Raji (cell line): Measurements from ENCODE around the gene CLVS2.

Source experiments
- POLR2A ChIP-seq: IDR thresholded peaks from 2 replicates; pipeline ENCODE4 v1.6.1; 2011; ENCODE audit warnings: low read depth, low read length, control low read depth; ENCODE audit not compliant: insufficient read depth

Gene CLVS2, protein sequence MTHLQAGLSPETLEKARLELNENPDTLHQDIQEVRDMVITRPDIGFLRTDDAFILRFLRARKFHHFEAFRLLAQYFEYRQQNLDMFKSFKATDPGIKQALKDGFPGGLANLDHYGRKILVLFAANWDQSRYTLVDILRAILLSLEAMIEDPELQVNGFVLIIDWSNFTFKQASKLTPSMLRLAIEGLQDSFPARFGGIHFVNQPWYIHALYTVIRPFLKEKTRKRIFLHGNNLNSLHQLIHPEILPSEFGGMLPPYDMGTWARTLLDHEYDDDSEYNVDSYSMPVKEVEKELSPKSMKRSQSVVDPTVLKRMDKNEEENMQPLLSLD

DNA sequence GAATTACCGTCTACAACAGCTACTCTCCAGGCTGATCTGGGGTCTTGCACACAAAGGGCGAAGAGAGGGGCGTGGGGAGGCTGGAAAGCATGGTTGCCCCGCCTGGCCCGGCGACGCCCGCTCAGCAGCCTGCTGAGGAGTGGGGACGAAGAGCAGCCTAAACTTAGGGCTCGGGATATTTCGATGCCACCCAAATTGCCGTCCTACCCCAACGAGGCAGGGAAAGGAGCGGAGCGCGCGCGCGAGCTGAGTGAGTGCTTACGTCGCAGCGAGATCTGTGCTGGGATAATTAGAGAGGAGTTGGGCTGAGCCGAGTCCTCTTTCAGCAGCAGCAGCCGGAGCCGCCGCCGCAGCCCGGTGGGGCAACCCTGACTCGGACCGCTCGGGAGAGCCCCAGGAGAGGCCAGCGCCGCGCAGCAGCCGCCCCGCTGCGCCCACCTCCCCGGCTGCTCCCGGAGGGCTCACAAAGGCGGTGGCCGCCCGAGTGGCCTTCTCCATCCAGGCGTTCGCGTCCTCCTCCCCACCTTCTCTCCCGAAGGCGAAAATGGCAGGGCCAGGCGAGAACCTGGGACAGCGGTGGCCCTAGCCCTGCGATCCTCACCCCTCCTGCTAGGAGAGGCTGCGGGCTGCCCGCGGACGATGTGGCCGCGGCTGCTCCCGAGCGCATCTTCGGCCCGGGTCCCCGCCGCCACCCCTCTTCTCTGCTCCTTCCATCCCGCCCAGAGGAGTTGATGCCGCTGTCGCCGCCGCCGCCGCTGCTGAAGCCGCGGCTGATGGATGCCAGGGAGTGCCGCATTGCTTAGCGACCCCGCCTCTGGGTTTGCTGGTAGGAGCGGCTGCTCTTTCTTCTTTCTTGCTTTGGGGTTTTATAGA lies at the start of gene CLVS2:
Gene CLVS2 (plus strand): TSS at position 315 of the 873 bp plus-strand sequence. CDS start 1,543 bp downstream, outside the sequence.
- TF ChIP-seq POLR2A = no peak

DNA sequence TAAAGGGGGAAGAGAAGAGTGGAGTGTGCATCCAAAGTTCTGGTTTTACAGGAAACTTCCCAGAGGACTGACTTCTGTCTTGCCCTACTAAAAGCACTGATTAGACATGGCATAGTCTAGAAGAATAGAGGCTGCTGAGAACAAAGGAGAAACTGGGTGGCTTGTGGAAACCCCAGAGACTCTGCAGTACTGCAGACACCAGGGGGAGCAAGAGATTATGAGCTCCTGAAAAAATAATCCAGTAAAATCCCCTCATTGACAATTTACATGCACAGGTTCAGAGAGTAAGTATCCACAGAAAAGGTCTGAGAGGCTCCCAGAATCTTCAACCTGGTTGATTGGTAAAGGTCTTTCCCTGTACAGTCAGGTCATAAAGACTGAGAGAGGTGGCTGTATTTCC lies 48.7 kb upstream of the CLVS2 start:
- no peak for TF ChIP-seq POLR2A

DNA sequence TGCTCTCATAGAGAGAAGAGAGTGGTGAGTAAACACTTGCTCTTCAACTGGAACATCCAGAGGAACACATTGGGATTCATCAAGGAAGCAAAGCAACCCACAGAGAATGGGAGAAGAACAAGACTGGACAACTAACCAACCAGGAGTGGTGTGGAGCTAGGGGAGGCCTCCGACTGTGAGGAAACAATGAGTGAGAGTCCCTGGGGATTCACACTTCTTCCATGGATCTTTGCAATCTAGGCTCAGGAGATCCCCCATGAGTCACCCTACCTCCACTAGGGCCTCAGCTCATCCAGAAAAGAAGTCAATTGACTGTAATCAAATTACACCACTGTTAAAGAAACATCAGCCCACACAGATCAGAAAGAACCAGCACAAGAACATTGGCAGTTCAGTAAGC lies 42.3 kb upstream of the CLVS2 start:
- no peak for TF ChIP-seq POLR2A

DNA sequence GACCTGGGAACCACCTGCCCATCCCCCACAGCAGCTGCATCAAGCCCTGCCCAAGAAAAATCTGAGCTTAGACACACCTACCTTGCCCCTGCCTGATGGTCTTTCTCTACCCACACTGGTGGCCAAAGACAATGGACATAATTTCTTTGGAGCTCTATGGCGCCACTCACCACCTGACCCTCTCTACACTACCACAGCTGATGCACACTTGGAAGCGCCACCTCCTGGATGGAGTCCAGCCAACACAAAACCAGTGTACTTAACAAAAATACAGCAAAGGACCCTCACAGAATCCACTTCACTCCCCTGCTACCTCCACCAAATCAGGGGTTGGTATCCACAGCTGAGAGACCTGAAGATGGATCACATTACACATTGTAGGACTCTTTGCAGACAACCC lies 39.7 kb upstream of the CLVS2 start:
- no peak for TF ChIP-seq POLR2A

DNA sequence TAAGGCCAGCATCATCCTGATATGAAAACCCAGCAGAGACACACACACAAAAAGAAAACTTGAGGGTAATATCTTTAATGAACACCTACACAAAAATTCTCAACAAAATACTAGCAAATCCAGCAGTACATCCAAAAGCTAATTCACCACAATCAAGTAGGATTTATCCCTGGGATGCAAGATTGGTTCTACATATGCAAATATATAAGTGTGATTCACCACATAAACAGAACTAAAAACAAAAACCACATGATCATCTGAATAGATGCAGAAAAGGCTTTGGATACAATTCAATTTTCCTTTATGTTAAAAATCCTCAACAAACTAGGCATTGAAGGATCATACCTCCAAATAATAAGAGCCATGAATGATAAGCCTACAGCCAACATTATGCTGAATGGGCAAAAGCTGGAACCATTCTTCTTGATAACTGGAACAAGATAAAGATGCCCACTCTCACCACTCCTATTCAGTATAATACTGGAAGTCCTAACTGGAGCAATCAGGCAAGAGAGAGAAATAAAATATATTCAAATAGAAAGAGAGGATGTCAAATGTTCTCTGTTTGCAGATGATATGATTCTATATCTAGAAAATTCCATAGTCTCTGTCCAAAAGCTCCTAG lies 33.9 kb upstream of the CLVS2 start:
- TF ChIP-seq POLR2A = no peak

DNA sequence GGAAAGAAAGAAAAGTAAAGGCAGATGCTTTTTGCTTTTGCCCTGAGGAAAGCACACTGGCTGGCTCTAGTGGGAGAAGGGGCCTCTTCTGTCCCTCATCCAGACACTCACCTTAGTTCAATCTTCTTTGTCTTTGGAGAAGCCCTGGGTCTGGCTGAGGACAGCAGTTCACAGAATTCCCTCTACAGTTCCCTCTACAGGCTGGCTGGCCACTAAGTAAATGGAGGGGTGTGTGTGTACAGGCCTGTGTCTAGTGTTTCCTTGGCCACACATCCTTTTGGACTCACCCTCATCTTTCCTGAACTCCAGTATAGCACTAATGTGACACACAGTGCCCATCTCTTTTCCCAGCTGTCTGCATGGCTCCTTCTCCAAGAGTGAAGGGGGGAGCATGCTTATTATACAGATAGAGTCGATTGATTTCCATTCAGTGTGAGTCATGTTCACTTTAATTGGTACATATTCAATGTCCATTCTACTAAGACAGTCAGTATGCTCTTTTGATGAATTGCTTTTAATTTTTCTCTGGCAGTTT lies 26.0 kb upstream of the CLVS2 start:
- no peak for TF ChIP-seq POLR2A

DNA sequence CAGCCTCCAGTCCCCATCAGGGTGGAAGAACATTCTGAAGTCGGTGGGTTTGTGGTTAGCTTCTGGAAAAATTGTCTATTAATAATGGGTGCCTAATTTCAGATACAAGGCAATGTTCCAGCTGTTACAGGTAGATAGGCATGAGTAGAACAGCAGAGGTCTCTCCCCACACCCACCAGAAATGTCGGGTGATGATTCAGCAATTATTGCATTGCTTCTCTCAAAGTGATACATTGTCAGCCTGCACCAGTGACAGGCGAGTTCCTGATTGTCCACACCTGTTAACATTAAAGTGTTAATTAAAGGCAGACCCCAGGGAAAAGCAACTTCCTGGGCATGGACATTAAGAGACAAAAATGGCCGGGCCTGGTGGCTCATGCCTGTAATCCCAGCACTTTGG lies 18.9 kb upstream of the CLVS2 start:
- no peak for TF ChIP-seq POLR2A

DNA sequence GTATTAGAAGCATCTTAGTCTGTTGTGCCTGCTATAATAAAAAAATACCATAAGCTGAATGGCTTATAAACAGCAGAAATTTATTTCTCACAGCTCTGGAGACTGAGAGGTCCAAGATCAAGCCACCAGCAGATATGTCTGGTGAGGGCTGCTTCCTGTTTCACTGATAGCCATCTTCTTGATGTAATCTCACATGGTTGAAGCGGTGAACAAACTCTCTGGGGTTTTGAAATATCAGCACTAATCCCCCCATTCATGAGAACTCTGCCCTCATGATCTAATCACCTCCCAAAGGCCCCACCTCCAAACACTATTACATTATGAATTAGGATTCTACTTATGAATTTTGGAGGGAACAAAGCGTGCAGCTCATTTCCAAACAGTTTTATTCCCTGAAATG lies 11.6 kb upstream of the CLVS2 start:
- TF ChIP-seq POLR2A = no peak

DNA sequence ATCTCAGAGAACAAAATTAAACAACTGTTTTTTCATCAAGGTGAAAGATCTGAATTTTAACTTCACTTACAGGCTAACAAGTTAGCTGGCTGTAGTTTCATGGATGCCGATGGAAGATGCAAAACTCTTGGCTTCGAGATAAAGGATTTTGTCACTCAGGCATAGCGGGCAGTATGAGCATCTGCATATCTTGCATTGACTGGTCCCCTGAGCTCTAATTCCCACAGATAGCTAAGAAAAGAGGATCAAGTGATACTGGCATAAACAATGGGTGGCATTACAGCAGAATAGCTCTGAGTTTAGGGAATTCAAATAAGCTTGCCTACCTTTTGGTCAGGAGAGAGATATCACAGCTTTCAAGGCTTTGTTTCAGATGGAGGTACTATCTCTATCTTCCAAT lies 1.8 kb upstream of the CLVS2 start:
- TF ChIP-seq POLR2A = no peak

DNA sequence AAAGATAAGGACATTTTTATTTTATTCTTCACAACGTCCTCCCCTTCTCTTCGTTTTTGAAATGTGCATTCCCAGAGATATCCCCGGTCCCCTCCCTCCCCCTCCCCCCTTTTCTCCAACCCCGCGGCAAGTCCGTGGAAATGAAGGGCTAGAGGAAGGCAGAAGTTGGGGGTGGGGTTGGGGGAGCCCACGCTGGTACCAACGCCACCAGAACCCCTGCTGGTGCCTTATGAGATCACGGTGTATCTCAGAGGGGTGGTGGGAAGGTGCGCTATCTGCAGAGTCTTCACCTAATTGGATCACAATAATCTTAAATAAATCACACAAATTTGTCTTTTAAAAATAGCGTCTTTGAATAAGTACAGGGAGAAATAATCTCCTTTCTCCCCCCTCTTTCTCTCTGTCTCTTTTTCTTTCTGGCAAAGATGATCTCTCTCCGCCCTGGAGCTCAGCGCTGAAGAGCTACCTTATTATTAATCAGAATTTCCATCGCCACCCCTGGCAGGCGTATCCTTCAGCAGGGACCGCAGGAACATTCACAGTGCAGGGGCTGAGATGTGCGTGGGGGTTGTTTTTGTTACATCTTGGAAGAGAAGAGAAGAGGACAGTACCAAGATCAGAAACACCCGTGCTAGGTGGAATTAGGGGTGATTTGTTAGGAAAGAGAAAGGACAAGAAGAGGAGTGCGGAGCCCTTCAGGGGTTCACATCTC lies 915 bp downstream of the CLVS2 start:
- TF ChIP-seq POLR2A = no peak

DNA sequence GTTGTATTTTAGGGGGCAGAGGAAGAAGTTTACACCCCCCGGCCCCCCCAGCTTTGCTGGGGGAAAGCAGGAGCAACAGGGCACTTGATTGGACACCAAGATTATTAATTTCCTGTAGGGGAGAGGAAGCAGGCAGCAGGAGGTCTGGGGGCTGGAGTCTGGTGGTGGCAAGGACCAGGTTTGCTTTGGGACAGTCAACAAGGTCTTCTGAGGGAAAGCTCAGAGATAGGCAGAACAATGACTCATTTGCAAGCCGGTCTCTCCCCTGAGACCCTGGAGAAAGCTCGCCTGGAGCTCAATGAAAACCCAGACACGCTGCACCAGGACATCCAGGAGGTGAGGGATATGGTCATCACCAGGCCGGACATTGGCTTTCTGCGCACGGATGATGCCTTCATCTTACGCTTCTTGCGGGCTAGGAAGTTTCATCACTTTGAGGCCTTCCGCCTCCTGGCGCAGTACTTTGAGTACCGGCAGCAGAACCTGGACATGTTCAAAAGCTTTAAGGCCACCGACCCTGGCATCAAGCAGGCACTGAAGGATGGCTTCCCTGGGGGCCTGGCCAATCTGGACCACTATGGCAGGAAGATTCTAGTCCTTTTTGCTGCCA lies 1.6 kb downstream of the CLVS2 start:
- TF ChIP-seq POLR2A = no peak

DNA sequence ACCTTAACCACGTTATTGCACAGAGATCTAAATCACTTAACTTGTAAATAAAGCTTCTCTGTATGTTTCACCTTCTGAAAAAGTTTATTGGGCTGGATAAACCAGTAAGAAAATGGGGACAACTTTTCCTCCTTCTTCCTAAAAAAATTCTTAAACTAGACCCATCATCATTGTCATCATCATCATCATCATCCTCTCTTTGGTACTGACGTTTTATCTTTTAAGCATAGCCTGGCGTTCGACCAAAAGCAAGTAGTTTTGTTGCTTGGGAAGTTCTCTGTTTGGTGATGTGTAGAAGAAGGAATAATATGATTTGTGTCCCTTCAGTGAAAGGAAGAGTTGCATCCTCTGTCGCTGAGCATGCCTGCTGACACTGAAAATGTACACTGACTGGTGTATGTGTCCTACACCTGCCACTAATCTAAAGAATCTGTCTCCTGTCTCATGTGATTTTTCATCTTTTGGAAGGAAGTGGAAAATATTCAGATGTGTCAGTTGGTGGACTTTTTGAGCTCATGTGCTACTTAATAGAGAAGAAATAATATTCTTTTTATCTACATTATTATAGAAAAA lies 2.5 kb downstream of the CLVS2 start:
- no peak for TF ChIP-seq POLR2A

DNA sequence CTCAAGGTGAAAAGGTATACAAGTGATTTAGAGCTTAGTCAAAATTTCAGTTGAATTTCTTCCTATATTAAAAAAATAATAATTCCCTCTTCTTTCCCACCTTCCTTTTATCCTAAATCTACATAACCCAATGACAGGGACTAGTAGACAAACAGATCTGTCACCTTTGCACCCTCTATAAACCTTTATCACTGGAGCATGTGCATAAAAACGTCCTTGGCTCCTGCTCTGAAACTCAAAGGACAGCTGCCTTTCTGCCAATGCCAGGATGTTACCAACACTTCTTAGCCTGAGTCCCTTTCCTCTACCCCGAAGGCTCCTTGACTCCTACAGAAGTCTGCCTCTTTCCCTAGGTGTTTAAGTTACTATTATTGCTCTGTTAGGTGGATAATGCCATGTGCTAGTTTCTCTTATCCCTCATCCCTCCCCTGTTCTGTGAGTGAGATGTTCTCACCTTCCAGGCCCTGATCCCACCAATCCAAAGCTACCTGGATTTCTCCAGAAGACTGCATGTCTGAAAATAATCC lies 4.3 kb downstream of the CLVS2 start:
- TF ChIP-seq POLR2A = no peak

DNA sequence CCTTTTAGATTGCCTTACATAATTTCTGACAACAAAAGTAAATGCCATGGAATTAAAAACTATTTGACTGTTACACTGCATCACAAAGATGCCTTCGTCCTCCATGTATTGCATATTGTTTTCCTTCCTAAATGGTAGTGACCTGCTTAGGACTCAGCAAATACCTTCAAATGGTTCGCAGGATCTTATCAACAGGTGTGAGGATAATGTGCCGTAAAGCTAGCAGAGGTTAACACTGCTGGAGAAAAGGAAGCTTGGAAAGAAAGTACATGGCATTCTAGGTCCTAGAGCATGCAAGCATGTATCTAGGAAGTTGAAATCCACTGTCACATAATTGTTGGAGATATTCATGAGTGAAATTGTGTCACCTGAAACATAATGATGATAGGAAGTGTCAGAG lies 5.5 kb downstream of the CLVS2 start:
- TF ChIP-seq POLR2A = no peak

DNA sequence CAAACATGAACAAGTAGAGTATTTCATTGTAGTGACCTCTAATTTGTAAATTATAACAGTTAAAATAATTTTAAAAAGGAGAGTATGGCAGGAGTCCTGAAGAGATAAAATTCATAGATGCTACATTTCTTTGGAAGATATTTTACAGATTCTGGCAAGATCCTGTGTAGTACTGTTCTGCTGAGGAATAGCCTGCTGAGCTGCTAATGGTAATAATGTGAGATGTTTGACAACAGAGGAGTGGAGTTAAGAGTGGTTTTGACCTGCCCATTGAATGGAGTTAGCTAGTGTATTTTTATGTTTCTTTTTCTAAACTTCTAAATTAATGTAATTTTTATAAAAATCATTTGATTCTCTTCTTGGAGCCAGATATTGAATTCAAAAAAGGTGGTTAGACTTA lies 11.8 kb downstream of the CLVS2 start:
- no peak for TF ChIP-seq POLR2A

DNA sequence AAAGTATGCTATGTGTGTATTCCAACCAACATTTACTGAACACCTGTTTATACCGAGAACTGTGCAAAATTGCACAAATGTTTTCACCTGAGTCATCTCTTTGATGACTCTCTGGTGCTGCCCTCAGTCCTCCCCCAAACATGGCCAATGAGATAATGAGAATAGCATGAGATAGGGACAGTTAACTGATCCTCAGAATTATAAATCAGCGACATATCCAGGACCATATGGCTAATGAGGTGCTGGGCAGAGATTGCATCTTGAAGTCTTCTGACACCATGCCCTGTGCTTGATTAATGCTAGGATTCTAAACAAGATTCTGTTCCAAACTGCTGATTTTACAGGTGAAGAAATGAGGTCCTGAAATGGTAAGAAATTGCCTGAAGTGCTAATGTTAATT lies 13.0 kb downstream of the CLVS2 start:
- no peak for TF ChIP-seq POLR2A
